ENCODE measurements around the gene STK17B.

The STK17B gene

DNA sequence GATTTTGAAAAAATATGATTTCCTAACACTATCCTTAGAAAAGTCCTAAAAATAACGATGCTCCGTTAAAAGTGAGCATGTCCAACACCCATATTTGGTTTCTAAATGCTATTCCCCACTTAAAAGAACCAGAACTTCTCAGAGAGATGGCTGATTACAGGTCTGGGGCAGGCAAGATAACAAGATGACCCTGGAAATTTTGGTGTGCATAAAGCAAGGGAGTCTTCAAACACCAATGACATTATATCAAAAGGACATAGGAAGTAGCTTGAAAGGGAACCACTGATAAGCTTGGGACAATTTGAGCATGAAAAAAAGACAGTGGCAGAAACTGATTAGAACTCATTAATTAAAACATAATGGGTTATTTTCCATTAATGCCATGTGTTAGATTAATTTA lies 17.9 kb downstream of the STK17B start:
- no peak for DNase-seq

DNA sequence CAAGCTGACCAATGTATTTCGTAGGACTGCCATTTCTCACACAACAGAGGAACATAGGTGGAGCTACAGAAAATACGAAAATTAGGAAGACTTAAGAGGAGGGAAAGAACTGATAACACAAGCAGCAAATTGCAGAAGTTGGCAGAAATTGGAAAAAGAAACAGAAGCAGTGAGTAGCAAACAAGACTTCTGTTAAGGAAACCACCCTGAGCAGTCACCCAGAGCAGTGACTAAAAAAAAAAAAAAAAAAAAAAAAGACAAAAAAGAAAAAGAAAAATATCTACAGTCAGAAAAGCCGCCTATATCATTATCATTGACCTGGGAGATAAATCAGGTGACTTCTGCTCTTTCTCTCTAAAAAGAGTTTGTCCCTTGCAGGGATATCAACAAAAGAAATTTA lies 21.4 kb downstream of the STK17B start:
- DNase-seq = no peak

DNA sequence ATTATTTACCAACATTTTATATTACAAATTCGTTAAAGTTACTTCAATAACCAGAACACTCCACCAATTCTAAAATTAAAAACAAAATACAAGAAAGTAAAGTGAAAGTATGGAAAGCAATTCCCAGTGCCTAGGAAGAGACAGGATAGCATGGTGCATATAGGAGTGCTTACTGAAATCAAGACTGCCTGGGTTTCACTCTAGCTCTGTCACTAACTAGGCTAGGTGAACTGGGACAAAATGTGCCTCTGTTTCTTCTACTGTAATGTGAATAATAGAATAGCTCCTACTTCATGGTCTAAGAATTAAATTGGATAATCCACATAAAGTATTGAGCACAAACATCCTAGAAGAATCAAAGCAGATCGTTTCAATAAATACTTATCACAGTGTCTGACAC lies 22.6 kb downstream of the STK17B start:
- no peak for DNase-seq

DNA sequence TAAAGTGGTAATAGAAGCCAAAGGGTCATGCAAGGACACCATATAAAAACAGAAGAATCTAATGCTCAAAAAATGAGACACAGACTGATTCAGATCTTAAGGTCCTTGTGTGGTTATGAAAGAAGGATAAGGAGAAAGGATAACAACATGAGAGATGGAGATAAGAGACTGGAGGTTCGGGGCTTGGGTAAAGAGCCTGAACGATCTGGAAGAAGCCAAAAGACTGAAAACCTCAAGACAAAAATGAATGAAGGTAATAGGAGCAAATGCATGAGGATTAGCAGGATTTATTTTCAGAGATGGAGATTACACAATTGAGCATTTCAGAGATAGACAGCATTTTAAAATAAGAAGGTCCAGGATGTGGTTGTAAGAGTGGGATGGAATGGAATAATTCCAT lies 26.1 kb downstream of the STK17B start:
- no peak for DNase-seq

DNA sequence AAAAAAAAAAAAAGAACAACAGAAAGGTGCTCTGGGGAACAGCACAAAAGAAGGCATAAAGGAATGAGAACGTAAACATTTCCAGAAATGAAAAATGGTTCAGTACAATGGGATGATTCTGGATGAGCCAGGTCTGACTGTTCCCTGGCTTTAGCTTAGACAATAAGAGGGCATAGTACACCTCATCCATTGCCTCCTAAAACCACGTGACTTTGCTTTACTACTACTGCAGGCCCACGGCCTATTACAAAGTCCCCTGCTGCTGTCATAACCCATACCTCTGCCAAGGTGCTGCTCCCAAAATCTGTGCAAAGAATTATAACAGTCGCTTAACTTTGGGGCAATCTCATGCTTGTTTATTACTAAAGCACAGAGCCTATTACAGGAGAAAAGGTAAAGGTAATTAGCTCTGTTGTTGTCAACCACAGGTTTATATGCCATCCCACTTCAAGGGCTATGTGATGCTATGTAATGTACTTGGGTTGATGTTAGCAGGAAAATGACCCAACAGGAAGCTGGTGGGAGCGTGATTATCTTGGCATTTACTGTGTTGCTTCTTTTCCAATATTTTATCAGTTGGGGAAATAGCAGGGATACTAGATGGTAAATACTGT lies 26.8 kb downstream of the STK17B start:
- DNase-seq = no peak

- no peak for DNase-seq
Measured at GRCh38 chr2:196143730-196144131, 27.6 kb downstream of the STK17B start.

GRCh38 chr2:196142825-196143224 lies 28.6 kb downstream of the STK17B start:
- DNase-seq = no peak

DNA sequence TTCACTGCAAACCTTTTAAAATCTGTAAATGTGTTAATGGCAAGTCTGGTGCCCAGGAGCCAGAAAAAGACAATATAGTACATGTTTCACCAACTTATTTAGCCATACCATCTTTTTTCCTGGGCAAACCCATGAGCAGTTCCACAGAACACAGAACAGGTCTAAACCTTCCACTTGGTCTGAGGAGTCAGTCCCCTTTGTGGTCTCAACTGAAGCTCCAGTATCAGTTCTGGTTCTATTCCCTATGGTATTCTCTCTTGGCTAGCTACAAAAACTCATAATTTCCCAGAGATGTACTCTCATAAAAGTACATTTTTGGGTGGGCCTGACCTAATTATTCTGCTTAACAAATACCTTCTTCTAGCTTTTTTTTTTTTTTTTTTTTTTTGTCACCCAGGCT lies 31.2 kb downstream of the STK17B start:
- no peak for DNase-seq

DNA sequence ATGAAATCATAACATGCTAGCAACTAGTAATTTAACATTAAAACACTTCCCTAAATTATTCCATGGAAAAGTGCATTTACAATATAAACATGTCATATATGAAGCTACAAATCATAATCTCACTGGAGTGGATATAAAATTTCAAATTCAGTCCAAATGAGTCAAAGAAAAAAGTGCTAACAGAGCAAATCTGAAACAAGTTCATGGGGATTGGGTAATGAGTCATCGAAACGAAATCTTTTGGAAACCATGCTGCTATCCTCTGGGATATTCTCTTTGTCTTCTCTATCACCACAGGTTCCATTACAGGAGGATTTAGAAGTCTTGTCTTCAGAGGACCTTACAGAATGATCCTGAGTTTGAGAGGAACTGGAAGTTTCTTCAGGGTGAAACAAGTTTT lies 34.1 kb downstream of the STK17B start:
- no peak for DNase-seq

GRCh38 chr2:196136151-196136550 lies 35.2 kb downstream of the STK17B start:
- no peak for DNase-seq

DNA sequence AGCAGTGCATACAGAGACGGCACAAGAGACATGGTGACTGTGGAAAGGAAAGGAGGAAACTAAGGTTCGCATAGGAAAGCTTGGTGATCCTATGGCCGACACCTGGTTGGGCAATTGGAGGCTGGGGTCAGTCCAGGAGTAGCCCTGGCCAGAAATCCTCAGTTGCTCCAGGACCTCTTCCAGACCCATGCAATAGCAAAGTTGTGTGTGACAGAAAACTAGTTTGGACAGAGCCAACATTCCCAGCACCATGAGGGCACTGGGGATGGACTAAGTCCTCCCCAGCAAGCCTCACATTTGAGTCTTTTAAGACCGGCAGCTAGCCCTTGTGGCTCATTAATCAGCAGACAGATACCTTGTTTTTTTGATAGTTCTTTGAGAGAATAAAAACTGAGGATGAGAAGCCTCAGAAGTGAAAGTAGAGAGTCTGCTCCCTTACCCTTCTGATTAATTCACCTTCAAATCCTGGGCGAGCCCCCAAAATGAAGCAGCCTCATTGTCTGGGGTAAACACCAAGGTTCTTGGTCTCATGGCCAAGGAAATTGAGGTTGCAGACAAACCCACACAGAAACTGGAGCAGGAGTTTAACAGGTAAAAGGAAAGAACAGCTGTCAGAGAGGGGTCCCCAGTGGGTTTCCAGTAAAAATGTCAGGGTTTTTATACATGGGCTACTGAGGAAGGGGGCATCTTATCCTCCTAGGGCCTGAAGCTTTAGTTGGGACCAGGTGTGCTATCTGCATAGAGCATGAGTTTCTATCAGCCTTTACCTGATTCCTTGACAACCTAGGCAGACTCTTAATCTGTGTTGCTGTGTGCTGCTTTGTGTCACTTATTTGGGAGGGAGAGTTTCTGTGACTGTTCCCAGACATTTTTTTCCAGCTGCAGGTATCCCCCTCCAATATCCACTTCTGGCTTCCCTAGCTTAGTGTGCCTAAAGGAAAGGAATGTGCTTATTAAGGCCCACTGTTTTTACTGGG lies 39.1 kb downstream of the STK17B start:
- DNase-seq = no peak

DNA sequence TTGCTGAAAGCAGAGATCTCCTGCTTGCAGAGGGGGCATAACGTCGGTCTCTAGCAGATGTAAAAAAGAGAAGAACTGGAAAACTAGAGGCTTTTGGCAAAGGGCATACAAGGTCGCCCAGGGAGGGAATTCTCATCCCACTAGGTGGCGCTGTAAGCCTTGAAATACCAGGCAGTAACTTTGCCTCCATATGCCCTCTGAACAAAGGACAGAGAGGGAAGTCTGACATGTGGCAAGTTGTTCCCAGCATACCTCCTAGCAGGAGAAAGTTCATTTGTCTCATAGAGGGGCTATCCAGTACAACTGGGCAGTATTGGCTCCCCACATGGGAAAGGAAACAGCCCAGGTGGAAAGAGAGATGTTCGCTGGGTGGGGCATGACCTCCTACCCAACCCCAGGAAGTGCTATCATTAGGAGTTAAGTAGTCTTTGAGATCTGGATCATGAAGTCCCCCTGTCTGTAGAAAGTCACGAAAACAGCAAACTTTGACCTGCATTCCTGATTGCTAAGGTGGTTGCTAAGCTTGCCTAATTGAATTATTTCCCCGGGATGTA lies 39.9 kb downstream of the STK17B start:
- DNase-seq = peak; percentile 72

DNA sequence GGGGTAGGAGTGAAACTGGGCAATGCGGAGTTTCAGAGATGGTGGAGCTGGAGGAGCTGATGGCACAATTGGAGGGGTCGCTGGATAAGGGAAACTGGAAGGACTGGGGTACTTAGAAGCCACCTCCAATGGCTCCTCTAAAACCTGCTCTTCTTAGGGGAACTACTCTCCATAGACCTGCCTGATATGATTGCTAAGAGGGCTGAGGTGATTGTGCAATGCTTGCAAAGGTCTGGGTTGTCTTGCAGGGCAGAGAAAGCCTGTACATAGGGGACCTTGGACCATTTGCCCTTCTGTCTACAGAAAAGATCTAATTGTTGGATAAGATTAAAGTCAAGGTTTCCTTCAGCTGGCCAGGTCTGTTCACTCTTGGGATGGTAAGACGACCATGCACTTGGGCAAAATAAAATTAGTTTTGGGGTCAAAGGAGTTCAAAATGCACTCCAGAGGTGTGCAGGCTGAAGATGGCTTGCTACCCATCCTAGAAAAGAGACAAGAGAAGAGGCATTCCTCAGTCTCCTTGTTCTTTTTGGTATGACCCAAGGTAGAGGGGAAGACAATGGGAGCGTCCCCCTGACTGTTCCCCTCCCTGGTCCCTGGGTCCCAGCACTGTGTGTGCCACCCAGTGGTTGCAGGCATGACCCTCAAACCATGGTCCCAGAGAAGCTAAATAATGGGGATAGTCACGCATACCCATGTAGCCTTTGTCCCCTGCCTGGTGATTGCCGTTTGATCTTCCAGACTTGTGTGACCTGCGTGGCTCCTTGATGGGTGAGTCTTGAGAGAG lies 41.1 kb downstream of the STK17B start:
- no peak for DNase-seq

GRCh38 chr2:196128749-196129148 lies 42.6 kb downstream of the STK17B start:
- no peak for DNase-seq

DNA sequence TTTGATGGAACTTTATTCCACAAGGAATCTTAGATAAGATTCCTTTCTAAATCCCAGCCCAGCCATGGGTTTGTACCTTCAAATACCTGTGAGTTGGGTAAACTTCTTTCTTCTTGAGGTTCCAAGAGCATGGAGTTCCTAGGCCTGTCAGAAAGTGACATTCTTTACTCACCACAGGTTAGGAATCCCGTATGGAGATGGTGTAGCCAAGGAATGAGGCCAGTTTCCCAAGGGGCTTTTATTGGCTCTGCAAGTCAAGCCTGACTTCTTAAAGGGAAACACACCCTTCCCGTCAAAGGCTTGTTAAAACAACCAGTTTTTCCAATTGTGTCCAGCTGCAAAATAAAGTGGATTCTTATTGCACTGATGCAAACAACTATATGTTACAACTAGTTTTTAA lies 45.8 kb downstream of the STK17B start:
- DNase-seq = no peak

DNA sequence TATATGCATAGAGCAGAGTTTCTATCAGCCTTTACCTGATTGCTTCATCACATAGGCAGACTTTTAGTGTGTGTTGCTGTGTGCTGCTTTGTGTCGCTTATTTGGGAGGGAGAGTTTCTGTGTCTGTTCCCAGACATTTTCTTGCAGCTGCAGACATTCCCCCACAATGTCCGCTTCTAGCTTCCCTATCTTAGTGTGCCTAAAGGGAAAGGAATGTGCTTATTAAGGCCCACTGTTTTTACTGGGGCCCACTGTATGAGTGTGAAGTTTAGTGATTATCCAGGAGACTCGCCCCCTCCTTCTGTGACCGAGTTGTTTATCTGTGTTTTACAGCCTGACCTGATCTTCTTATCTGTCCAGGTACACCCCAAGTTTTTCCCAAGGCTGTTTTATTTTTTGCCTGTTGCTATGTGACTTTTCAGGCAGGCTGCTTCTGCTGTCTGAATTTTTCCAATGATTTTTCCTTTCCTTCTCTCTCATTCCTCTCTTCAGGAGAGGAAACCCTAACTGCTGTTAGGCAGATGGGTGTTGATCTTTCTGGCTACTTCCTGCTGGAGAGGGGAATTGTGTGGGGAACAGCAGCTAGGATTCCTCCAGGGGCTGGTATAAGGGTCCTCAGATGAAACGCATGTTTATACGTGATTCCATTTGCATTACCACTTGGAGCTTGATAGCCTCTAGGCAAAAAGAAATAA lies 47.6 kb downstream of the STK17B start:
- DNase-seq = peak; percentile 67

DNA sequence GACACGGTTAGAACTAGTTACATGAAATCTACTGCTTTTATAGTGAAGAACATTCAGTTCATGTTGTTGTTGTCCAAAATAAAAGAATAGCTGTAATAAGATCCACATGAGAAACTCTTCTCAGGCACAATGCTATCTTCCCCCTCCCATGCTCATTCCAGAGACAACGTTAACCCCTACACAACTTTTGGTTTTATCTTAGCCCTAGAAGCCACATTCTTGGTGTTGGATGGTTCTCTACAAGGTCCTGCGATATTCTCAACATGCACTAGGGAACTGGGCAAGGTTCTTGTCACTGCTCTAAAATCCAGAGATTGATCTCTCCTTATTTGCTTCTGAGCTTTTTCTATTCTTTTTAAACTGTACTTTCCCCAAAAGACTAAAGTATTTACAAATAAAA lies 51.5 kb downstream of the STK17B start:
- DNase-seq = no peak

DNA sequence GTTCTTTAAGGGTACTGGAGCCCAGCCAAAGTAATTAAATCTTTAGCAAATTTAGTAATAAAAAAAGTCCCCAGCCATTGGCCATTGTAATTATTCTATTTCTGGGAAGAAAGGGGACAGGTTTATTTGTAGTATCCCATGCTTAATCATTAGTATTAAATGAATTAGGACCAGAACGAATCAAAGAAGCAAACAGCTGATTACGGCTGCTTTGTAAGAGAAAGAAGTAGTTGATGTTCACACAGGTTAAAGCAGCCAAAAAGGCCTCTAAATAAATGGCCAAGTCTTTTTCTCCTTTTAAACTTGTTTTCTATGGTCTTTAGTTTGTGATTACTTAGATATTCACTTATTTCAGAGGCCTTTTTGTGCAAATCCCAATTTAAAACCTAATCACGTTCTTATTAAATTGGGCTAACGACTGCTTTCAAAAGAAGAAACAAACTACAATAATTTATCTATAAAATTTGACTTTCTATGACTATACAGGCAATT lies 54.1 kb downstream of the STK17B start:
- no peak for DNase-seq

DNA sequence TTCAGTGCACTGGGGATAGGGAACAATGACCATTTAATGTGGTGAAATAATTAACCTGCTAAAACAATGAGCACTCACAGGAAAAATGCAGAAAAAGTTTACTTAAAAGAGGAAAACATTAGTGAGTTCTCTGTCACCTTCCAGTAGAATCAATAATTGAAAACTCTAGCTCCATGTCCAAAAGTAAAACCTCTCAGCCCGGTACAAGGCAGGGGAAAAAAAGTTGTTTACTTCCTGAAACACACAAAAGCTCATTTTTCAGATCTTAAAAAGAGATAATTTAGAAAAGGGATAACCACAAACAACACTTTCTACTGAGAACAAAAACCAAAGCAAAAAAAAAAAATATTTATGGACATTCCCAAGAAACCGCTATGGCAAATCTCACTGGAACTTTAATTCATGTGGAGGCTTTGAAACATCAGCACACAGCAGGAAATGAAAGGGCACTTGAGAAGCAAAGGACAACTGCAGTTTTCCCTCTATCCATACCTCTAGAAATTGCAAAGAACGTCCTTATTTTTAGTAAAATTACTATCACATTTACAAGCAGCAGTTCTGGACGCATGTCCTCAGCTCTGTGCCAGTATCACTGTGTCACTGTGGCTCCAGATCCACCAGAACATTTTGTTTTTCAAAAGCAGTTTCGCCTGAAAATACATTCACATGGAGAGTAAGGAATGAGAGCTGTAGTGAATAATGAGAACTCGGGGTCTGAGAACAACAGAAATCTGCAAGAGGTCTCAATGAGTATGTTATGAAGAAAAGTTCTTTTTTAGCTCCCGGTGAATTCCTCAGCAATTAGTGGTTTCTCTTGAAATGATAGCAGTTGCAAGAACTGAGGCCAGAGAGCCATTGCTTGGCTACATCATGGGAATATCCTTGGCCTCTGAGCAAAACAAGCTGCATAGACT lies 58.1 kb downstream of the STK17B start:
- DNase-seq = no peak

DNA sequence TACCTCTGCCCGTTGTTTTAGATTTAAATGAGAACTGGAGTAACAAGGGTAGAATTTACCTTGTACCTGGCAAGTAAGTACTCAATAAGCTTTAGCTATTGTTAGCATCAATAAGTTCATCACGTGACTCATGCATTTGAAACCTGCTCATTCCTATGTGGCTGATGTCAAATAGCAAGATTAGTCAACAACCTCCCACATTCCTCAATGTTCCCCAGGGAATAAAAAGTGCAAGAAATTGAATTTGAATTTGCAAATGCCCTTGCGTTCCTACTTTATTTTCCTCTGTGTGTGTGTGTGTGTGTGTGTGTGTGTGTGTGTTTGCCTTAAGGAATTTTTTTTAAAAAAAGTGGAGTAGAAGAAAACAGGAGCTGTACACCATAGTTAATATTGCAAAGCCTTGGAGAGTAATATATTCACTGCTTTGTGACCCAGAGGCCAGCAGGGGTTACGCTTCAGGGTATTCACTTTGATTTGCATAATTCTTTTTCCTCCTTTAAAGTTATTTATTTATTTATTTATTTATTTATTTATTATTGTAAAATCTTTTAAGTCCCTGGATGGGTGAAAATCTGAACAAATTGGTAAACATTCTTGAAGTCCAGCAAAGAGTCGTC lies 58.9 kb downstream of the STK17B start:
- DNase-seq = no peak

DNA sequence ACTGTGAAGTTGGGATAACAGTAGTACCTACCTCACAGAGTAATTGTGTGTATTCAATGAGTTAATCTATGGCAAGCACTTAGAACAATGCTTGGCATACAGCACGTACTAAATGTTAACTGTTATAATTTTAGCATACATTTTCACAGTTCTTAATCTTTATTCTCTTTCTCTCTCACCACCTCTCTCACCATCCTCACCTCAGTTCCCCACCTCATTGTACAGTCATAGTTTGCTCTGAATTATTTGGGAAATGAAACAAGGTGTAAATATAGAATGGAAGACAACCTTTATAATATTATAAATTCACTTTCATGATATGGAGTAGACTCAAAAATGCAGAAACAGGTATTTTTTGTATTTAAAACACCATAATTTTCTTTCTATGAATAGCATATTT lies 62.8 kb downstream of the STK17B start:
- DNase-seq = no peak
